B cell (primary cell): ENCODE results near the gene CORO2B. TPM values are rescaled to one million over a fixed set of nuclear protein-coding genes. Genes with fewer than 3 reads are reported as not detected.

Experiments used
- ATAC-seq: fragments of 200-7000 bp; cut with Tn5 transposase; one replicate; pipeline ENCODE4 v1.10.0; 2021; ENCODE audit warnings: low read depth, mild to moderate bottlenecking, moderate number of reproducible peaks, moderate library complexity
- CTCF ChIA-PET: fragments of 350-600 bp; sonication (Branson Sonifier 250); formaldehyde crosslinking; loops from one replicate; lab custom pipeline; 2021; ENCODE audit warnings: antibody characterized with exemption, inconsistent platforms; lab: Charles Lee
- POLR2A ChIA-PET: fragments of 350-600 bp; sonication (Branson Sonifier 250); formaldehyde crosslinking; loops from one replicate; lab custom pipeline; 2021; ENCODE audit warnings: antibody characterized with exemption; lab: Charles Lee
- DNase-seq: peaks from one replicate; pipeline ENCODE4 v3.0.0; 2013
- H2AFZ ChIP-seq: 2 replicates; pipeline ENCODE4 v1.6.1; 2012; ENCODE audit warnings: mild to moderate bottlenecking, low read depth, low read length; ENCODE audit not compliant: insufficient read depth, poor library complexity, severe bottlenecking
- H3K27ac ChIP-seq, 2 donors: 1 replicate in 1 of 2; 2 replicates in 1 of 2; pipeline ENCODE4 v1.5.1; 2012 to 2013; ENCODE audit warnings: low read length in 2 of 2, mild to moderate bottlenecking in 2 of 2, moderate library complexity in 1 of 2
- H3K27me3 ChIP-seq, 4 experiments: fragments of 200-600 bp in 1 of 4; sonication (generic) in 1 of 4; replicated peaks in 1 of 4; 1 replicate in 2 of 4; 2 replicates in 2 of 4; pipeline versions ENCODE4 v1.6.1 to v1.7.0; 2013 to 2016; ENCODE audit warnings: low read length in 3 of 4, mild to moderate bottlenecking in 2 of 4, mixed read lengths in 1 of 4, moderate library complexity in 1 of 4; ENCODE audit not compliant: insufficient read depth in 4 of 4, control insufficient read depth in 3 of 4; ENCODE audit errors: control extremely low read depth in 1 of 4
- H3K36me3 ChIP-seq, 2 experiments: replicated peaks in 1 of 2; 1 replicate in 1 of 2; 2 replicates in 1 of 2; pipeline versions ENCODE4 v1.6.1 to v1.7.1; 2013; ENCODE audit warnings: low read length in 1 of 2; ENCODE audit not compliant: insufficient read depth in 2 of 2, control insufficient read depth in 1 of 2; ENCODE audit errors: control extremely low read depth in 1 of 2, extremely low read depth in 1 of 2
- H3K4me1 ChIP-seq, 2 donors: fragments of 200-600 bp in 1 of 2; sonication (generic) in 1 of 2; 1 replicate in 1 of 2; 2 replicates in 1 of 2; pipeline versions ENCODE4 v1.5.1 to v1.6.1; 2013 to 2017; ENCODE audit warnings: low read length in 2 of 2; ENCODE audit not compliant: control insufficient read depth in 2 of 2, insufficient read depth in 2 of 2
- H3K4me2 ChIP-seq: replicated peaks from 2 replicates; pipeline ENCODE3; 2012; ENCODE audit warnings: mild to moderate bottlenecking, low read depth, low read length; ENCODE audit not compliant: poor library complexity, severe bottlenecking
- H3K4me3 ChIP-seq, 5 experiments: fragments of 200-600 bp in 1 of 5; sonication (generic) in 1 of 5; 1 replicate in 3 of 5; 2 replicates in 2 of 5; pipeline versions ENCODE4 v1.5.1 to v1.7.0; 2011 to 2016; ENCODE audit warnings: low read length in 4 of 5, mild to moderate bottlenecking in 4 of 5, low read depth in 2 of 5, control low read depth in 1 of 5, moderate library complexity in 1 of 5; ENCODE audit not compliant: insufficient read depth in 1 of 5; ENCODE audit errors: control extremely low read depth in 1 of 5, extremely low read depth in 1 of 5
- H3K79me2 ChIP-seq: fragments of 200-600 bp; sonication (generic); one replicate; pipeline ENCODE4 v1.6.0; 2016; ENCODE audit warnings: low read length; ENCODE audit not compliant: control insufficient read depth, insufficient read depth
- H3K9ac ChIP-seq: fragments of 200-600 bp; sonication (generic); 2 replicates; pipeline ENCODE4 v1.6.1; 2017; ENCODE audit warnings: mild to moderate bottlenecking, low read length, moderate library complexity
- H3K9me3 ChIP-seq, 3 donors: one replicate each; pipeline versions ENCODE4 v1.6.1 to v1.7.1; 2013; ENCODE audit warnings: low read length in 2 of 3; ENCODE audit not compliant: control insufficient read depth in 2 of 3, insufficient read depth in 1 of 3; ENCODE audit errors: control extremely low read depth in 1 of 3
- H4K20me1 ChIP-seq: 2 replicates; pipeline ENCODE4 v1.6.0; 2012; ENCODE audit warnings: mild to moderate bottlenecking, low read length; ENCODE audit not compliant: insufficient read depth, control insufficient read depth, poor library complexity, severe bottlenecking
- H3K27ac Mint-ChIP-seq: one replicate; pipeline ENCODE4 v1.8.0; 2021; ENCODE audit warnings: mixed read lengths
- H3K27me3 Mint-ChIP-seq: one replicate; pipeline ENCODE4 v1.8.0; 2021; ENCODE audit warnings: mixed read lengths
- H3K4me1 Mint-ChIP-seq: one replicate; pipeline ENCODE4 v1.8.0; 2021; ENCODE audit warnings: mixed read lengths
- H3K4me3 Mint-ChIP-seq: one replicate; pipeline ENCODE4 v1.8.0; 2021; ENCODE audit warnings: mixed read lengths
- H3K9me3 Mint-ChIP-seq: one replicate; pipeline ENCODE4 v1.8.0; 2022; ENCODE audit warnings: mixed read lengths; ENCODE audit not compliant: insufficient read depth
- EZH2 ChIP-seq: IDR thresholded peaks from 2 replicates; pipeline ENCODE4 v1.6.1; 2012; ENCODE audit warnings: borderline replicate concordance, low read depth, mild to moderate bottlenecking, moderate library complexity, low read length; ENCODE audit not compliant: insufficient read depth, poor library complexity, severe bottlenecking
- WGBS: methylation state at CpG from one replicate; pipeline ENCODE4 v1.1.5; 2013; ENCODE audit warnings: missing lambda C conversion rate; ENCODE audit not compliant: insufficient coverage; 5-methylcytosine and 5-hydroxymethylcytosine counted together
- intact Hi-C: fragments of 100-400 bp; cut with micrococcal nuclease; formaldehyde crosslinking; loops from one replicate; pipeline ENCODE4 v1.10.0; 2022
- polyA plus RNA-seq: library from polyadenylated mRNA; depleted of rRNA; stranded (reverse); fragments of >200 nt; gene quantifications from 2 replicates; pipeline ENCODE4 v1.2.3, GENCODE V29; 2012
- total RNA-seq, 2 donors: library from RNA; stranded (reverse); fragments of 120-200 nt in 1 of 2; gene quantifications; 1 replicate in 1 of 2; 2 replicates in 1 of 2; pipeline versions ENCODE4 v1.2.3 to v1.2.4, GENCODE V29; 2013 to 2022
- TF ChIP-seq, protein P1 (sequence below): fragments of 200-600 bp; IDR thresholded peaks from one replicate; pipeline ENCODE4 v1.8.0; 2022; ENCODE audit warnings: antibody characterized with exemption, mild to moderate bottlenecking

CORO2B gene
- total and polyA plus RNA-seq, 2 donors (not counting 1 experiment from before 2014, with no cell fraction given), result 9.5 to 11.3 TPM

DNA sequence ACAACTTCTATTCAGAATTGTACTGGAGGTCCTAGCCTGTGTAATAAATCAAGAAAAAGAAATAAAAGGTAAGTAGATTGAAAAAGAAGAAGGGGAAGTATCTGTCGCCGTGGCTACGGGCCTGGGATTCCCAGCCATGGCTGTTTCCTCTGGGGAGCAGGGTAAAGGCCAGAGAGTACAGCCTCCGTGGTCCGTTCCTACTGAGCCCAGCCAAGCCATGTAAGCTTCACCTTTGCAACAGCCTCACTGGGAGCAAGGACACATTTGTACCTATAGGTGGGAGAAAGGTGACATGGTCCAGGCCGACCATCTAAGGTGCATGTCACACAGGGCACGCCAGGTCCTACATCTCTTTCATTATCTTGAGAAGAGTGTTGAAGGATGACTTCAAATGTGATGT lies 170.6 kb downstream of the CORO2B start:
- Histone ChIP-seq H3K27ac (no peak overlapping the region), H4K20me1 (no peaks in the 10 kb centered on the region), H3K36me3 (no peaks in the 10 kb centered on the region), H3K79me2 (no peaks in the 10 kb centered on the region), H2AFZ (no peak overlapping the region), H3K4me3 (no peak overlapping the region), H3K9me3 (peaks cover 0 to 16% (median 8%) of the 10 kb centered on the region in 3 donors), H3K27me3 (no peaks in the 10 kb centered on the region), H3K4me1 (no peaks in the 10 kb centered on the region), H3K9ac (no peak overlapping the region), H3K4me2 (no peak overlapping the region)
- 68% methylated on average over 7 of the region's 7 CpGs for WGBS
- Mint-ChIP-seq H3K4me1 (peaks cover 1% of the 10 kb centered on the region), H3K9me3 (peaks cover 5% of the 10 kb centered on the region), H3K27ac (no peak overlapping the region), H3K4me3 (no peak overlapping the region), H3K27me3 (no peaks in the 10 kb centered on the region)
- ATAC-seq, result no peak
- no peak for DNase-seq
- POLR2A ChIA-PET, result no interaction called here
- CTCF ChIA-PET, result no interaction called here
- TF ChIP-seq, protein P1, sequence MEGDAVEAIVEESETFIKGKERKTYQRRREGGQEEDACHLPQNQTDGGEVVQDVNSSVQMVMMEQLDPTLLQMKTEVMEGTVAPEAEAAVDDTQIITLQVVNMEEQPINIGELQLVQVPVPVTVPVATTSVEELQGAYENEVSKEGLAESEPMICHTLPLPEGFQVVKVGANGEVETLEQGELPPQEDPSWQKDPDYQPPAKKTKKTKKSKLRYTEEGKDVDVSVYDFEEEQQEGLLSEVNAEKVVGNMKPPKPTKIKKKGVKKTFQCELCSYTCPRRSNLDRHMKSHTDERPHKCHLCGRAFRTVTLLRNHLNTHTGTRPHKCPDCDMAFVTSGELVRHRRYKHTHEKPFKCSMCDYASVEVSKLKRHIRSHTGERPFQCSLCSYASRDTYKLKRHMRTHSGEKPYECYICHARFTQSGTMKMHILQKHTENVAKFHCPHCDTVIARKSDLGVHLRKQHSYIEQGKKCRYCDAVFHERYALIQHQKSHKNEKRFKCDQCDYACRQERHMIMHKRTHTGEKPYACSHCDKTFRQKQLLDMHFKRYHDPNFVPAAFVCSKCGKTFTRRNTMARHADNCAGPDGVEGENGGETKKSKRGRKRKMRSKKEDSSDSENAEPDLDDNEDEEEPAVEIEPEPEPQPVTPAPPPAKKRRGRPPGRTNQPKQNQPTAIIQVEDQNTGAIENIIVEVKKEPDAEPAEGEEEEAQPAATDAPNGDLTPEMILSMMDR, result no peak
- TF ChIP-seq EZH2, result no peak
- intact Hi-C loops, result no loop called here

DNA sequence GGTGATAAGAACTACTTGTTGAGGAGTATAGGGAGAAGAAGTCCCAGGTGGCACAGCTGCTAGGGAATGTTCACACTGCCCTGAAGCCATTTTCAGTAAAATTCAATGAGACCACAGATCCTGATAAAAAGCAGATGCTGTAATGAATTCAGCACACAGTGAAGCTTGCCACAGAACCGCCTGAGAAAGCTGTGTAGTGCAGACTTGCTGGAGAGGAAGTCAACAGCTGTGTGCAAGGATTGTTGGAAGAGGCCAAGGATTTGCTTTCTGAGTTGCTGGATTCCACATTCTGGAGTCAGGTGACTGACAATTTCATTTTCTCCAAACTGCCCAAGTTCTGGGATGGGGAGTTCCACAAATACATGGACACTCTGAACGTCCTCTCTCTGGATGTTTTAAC lies 171.0 kb downstream of the CORO2B start:
- Histone ChIP-seq H3K9me3 (peaks cover 0 to 16% (median 8%) of the 10 kb centered on the region in 3 donors), H3K9ac (no peak overlapping the region), H2AFZ (no peak overlapping the region), H3K4me3 (no peak overlapping the region), H3K79me2 (no peaks in the 10 kb centered on the region), H4K20me1 (no peaks in the 10 kb centered on the region), H3K36me3 (no peaks in the 10 kb centered on the region), H3K4me2 (no peak overlapping the region), H3K4me1 (peaks cover 0 to under 1% of the 10 kb centered on the region in 2 donors), H3K27ac (no peak overlapping the region), H3K27me3 (no peaks in the 10 kb centered on the region)
- WGBS, result 96% methylated on average over 2 of the region's 2 CpGs
- CTCF ChIA-PET, result no interaction called here
- intact Hi-C loops, result no loop called here
- no peak for DNase-seq
- H3K4me1 Mint-ChIP-seq, result peaks cover 4% of the 10 kb centered on the region
- H3K27ac Mint-ChIP-seq, result no peak overlapping the region
- peaks cover 5% of the 10 kb centered on the region for H3K9me3 Mint-ChIP-seq
- ATAC-seq, result no peak
- POLR2A ChIA-PET, result no interaction called here
- peaks cover under 1% of the 10 kb centered on the region for H3K27me3 Mint-ChIP-seq
- no peak overlapping the region for H3K4me3 Mint-ChIP-seq
- TF ChIP-seq EZH2, result no peak
- TF ChIP-seq, protein P1, result no peak
